K562 (cell line): ENCODE measurements around the gene PFAS. TPM values are rescaled to one million over a fixed set of nuclear protein-coding genes. Genes with fewer than 3 reads are reported as not detected.

Experiments used
- ATAC-seq: fragments of 200-7000 bp; cut with Tn5 transposase; 3 replicates; pipeline ENCODE4 v1.9.1; 2020; ENCODE audit warnings: moderate library complexity
- BruUV-seq: library from RNA; stranded (reverse); fragments of 400-500 nt; replicated peaks from 2 replicates; lab custom pipeline; 2021; lab: Mats Ljungman, UMichigan
- CTCF ChIA-PET: fragments of 300-600 bp; formaldehyde crosslinking; extraction: SDS; loops from one replicate; lab custom pipeline; 2021; ENCODE audit warnings: low intra/inter-chr PET ratio; lab: Yijun Ruan, JAX
- POLR2A ChIA-PET: fragments of 300-600, 350-650 bp; sonication (Branson Sonifier 250); formaldehyde crosslinking; extraction: SDS; loops from one replicate; lab custom pipeline; 2021; ENCODE audit warnings: antibody characterized with exemption, inconsistent platforms; lab: Yijun Ruan, JAX
- DNase-seq, 4 experiments: peaks; one replicate each; pipeline versions ENCODE4 v3.0.0 to v3.0.0-alpha.2; 2011 to 2018; ENCODE audit warnings: low spot score in 3 of 4, mixed read lengths in 3 of 4; ENCODE audit errors: extremely low read depth in 1 of 4
- FAIRE-seq: peaks from 2 replicates; lab custom pipeline; 2011; peaks lifted over from hg19 to GRCh38; lab: Jason Lieb, UNC
- H2AFZ ChIP-seq: 2 replicates; pipeline ENCODE4 v1.6.0; 2011; ENCODE audit warnings: low read depth, low read length, control low read depth, inconsistent platforms
- H3K27ac ChIP-seq: fragments of 200-600 bp; 3 replicates; pipeline ENCODE4 v1.8.0; 2011; ENCODE audit warnings: low read depth, mild to moderate bottlenecking, control low read depth, inconsistent platforms, low read length, moderate library complexity, mixed read lengths; ENCODE audit errors: extremely low read depth
- H3K27me3 ChIP-seq, 2 experiments: fragments of 300-600 bp in 1 of 2; 2 replicates in 1 of 2; 3 replicates in 1 of 2; pipeline versions ENCODE4 v1.6.0 to v1.8.0; 2011; ENCODE audit warnings: inconsistent platforms in 2 of 2, low read length in 2 of 2, mild to moderate bottlenecking in 1 of 2, mixed read lengths in 1 of 2, moderate library complexity in 1 of 2; ENCODE audit not compliant: control insufficient read depth in 2 of 2, insufficient read depth in 2 of 2
- H3K36me3 ChIP-seq: fragments of 300-600 bp; 3 replicates; pipeline ENCODE4 v1.8.0; 2011; ENCODE audit warnings: mild to moderate bottlenecking, low read length, inconsistent platforms; ENCODE audit not compliant: control insufficient read depth, insufficient read depth
- H3K4me1 ChIP-seq, 2 experiments: fragments of 200-600 bp in 1 of 2; replicated peaks in 1 of 2; 2 replicates in 1 of 2; 3 replicates in 1 of 2; pipeline versions ENCODE4 v1.5.1 to v1.8.0; 2011; ENCODE audit warnings: inconsistent platforms in 2 of 2, low read length in 2 of 2, mild to moderate bottlenecking in 1 of 2, mixed read lengths in 1 of 2, moderate library complexity in 1 of 2; ENCODE audit not compliant: control insufficient read depth in 2 of 2, insufficient read depth in 2 of 2
- H3K4me2 ChIP-seq: 2 replicates; pipeline ENCODE4 v1.6.1; 2011; ENCODE audit warnings: low read length, control low read depth, inconsistent platforms, mixed read lengths; ENCODE audit not compliant: insufficient read depth
- H3K4me3 ChIP-seq: fragments of 200-600 bp; sonication (generic), shearing (Covaris generic); 2 replicates; pipeline ENCODE4 v1.5.1; 2016; ENCODE audit warnings: control low read depth, inconsistent platforms
- H3K79me2 ChIP-seq: fragments of 200-600 bp; 3 replicates; pipeline ENCODE4 v1.8.0; 2011; ENCODE audit warnings: low read length, inconsistent platforms; ENCODE audit not compliant: control insufficient read depth, insufficient read depth
- H3K9ac ChIP-seq, 2 experiments: 2 replicates each; pipeline versions ENCODE4 v1.6.0 to v1.6.1; 2011; ENCODE audit warnings: low read depth in 2 of 2, low read length in 2 of 2, control low read depth in 1 of 2, inconsistent platforms in 1 of 2, mild to moderate bottlenecking in 1 of 2, mixed read lengths in 1 of 2; ENCODE audit not compliant: insufficient read depth in 1 of 2
- H3K9me1 ChIP-seq: one replicate; pipeline ENCODE4 v1.6.0; 2011; ENCODE audit warnings: inconsistent platforms, mild to moderate bottlenecking, low read length, moderate library complexity; ENCODE audit not compliant: control insufficient read depth, insufficient read depth
- H3K9me3 ChIP-seq: replicated peaks from 2 replicates; pipeline ENCODE4 v1.5.1; 2011; ENCODE audit warnings: low read depth, low read length, inconsistent platforms; ENCODE audit not compliant: control insufficient read depth, insufficient read depth
- H4K20me1 ChIP-seq: replicated peaks from 2 replicates; pipeline ENCODE4 v1.6.1; 2011; ENCODE audit warnings: low read length, inconsistent platforms, mixed read lengths; ENCODE audit not compliant: control insufficient read depth, insufficient read depth
- CTCF ChIP-seq, 3 experiments: IDR thresholded peaks in 2 of 3; conservative IDR thresholded peaks in 1 of 3; 2 replicates each; pipeline ENCODE4 v1.5.1; 2011 to 2012; ENCODE audit warnings: low read length in 3 of 3, mild to moderate bottlenecking in 3 of 3, control low read depth in 2 of 3, improper control_type of control experiment in 1 of 3, inconsistent platforms in 1 of 3, low read depth in 1 of 3, mixed read lengths in 1 of 3, moderate library complexity in 1 of 3; ENCODE audit not compliant: insufficient read depth in 2 of 3
- MTA3 ChIP-seq: fragments of 450-650 bp; formaldehyde crosslinking; IDR thresholded peaks from 2 replicates; pipeline ENCODE4 v1.6.1; 2017; ENCODE audit warnings: mild to moderate bottlenecking, borderline replicate concordance
- RAD21 ChIP-seq, 2 experiments: fragments of 250-450 bp in 1 of 2; fragments of 450-650 bp in 1 of 2; sonication (Bioruptor Pico) in 1 of 2; formaldehyde crosslinking in 1 of 2; IDR thresholded peaks in 1 of 2; conservative IDR thresholded peaks in 1 of 2; 2 replicates each; pipeline versions ENCODE4 v1.4.0 to v1.8.0; 2020 to 2022; ENCODE audit warnings: mild to moderate bottlenecking in 2 of 2, moderate library complexity in 1 of 2
- WGBS: fragments of 100-300 bp; shearing (Covaris generic); methylation state at CpG from one replicate; pipeline ENCODE4 v1.1.6; 2016; ENCODE audit warnings: low coverage, mixed read lengths; ENCODE audit not compliant: insufficient coverage; ENCODE audit errors: missing lambda C conversion rate; 5-methylcytosine and 5-hydroxymethylcytosine counted together
- in situ Hi-C: fragments of 300-500 bp; cut with MboI; formaldehyde crosslinking; loops from 4 replicates; pipeline ENCODE4 v1.15.0; 2018; ENCODE audit warnings: inconsistent platforms, mixed read lengths
- intact Hi-C: fragments of 100-400 bp; cut with micrococcal nuclease; formaldehyde crosslinking; loops from 2 replicates; pipeline ENCODE4 v1.14.2; 2022
- polyA plus RNA-seq, 8 experiments: library from polyadenylated mRNA; depleted of rRNA in 4 of 8; stranded (reverse) in 5 of 8; unstranded in 3 of 8; fragments of >200 nt; fragmentation: Nextera tagmentation in 2 of 8; fragmentation: Illumina TruSeq in 1 of 8; extraction: Ambion mirVana in 2 of 8; extraction: Trizol in 1 of 8; gene quantifications; 2 replicates each; pipeline versions ENCODE4 v1.2.1 to v1.2.3, GENCODE V29; 2011 to 2014; ENCODE audit warnings: inconsistent platforms in 1 of 8, missing spikeins in 1 of 8
- total RNA-seq, 7 experiments: library from RNA; depleted of rRNA in 6 of 7; stranded (reverse); fragments of >200 nt in 6 of 7; fragmentation: Illumina TruSeq in 2 of 7; extraction: Trizol in 2 of 7; gene quantifications; 2 replicates each; pipeline versions ENCODE4 v1.2.1 to v1.2.3, GENCODE V29; 2011 to 2021; ENCODE audit warnings: low replicate concordance in 1 of 7

Gene PFAS
- total and polyA plus RNA-seq, 9 of the 15 experiments (the other 6 are each of a cell fraction or from before 2014, with no cell fraction given), result 11.6 to 131 (median 43.9) TPM

GRCh38 chr17:8253801-8254200 is 4.7 kb downstream of the PFAS start:
- Histone ChIP-seq H4K20me1 (no peaks in the 10 kb centered on the region), H3K4me1 (peaks cover under 1 to 2% of the 10 kb centered on the region in 2 experiments; a peak in 3 of 5 replicates), H3K27me3 (no peaks in the 10 kb centered on the region), H3K9me1 (no peaks in the 10 kb centered on the region), H3K36me3 (peaks cover 57% of the 10 kb centered on the region; the same call in 2 of the 3 replicates), H3K4me2 (no peak overlapping the region), H3K9me3 (no peaks in the 10 kb centered on the region), H3K4me3 (no peak overlapping the region), H3K79me2 (peaks cover 38% of the 10 kb centered on the region), H2AFZ (no peak overlapping the region), H3K27ac (no peak overlapping the region), H3K9ac (no peak overlapping the region; a peak in 1 of 4 replicates)
- 75% methylated on average over 8 of the region's 8 CpGs for WGBS
- TF ChIP-seq RAD21 (CRISPR knock-in tag; conservative IDR thresholded peaks at IDR 0.05 in 1 of 2, IDR thresholded peaks at IDR 0.05 in 1 of 2) (peak in 1 of 2 experiments; percentile 40; a peak in 2 of 4 replicates), CTCF (IDR thresholded peaks at IDR 0.05 in 2 of 3, conservative IDR thresholded peaks at IDR 0.05 in 1 of 3; ENCODE audit: insufficient read depth in 2 of 3, low read depth in 1 of 3, low read length in 3 of 3) (peak; percentile 24 to 41 (median 36); a peak in 3 of 6 replicates), MTA3 (no peak)
- FAIRE-seq, result no peak
- BruUV-seq, result no TSS peak
- DNase-seq, result peak in 1 of 4 experiments; percentile 39
- peak; percentile 53; the same call in 2 of the 3 replicates for ATAC-seq
- intact Hi-C loops (no loop called here), in situ Hi-C loops (no loop called here)
- ChIA-PET CTCF (interaction anchor here (1.1 kb wide), 1 partner anchor 47 kb away, joined by 3 read pairs; no protein-coding TSS in a partner anchor), POLR2A (interaction anchor here (1.2 kb wide), 1 partner anchor 10 kb away, joined by 4 read pairs; no protein-coding TSS in a partner anchor)
